GM15510 (cell line): ENCODE results near the gene DNASE1.

Source experiments
- POLR2A ChIP-seq: IDR thresholded peaks from 3 replicates; pipeline ENCODE4 v1.6.1; 2011; ENCODE audit warnings: borderline replicate concordance; ENCODE audit not compliant: insufficient read length; ENCODE audit errors: extremely low read depth

DNASE1 gene

GRCh38 chr16:3638916-3639644 is 15.4 kb upstream of the DNASE1 start:
- no peak for TF ChIP-seq POLR2A

GRCh38 chr16:3640207-3640606 is 14.3 kb upstream of the DNASE1 start:
- TF ChIP-seq POLR2A: no peak

- TF ChIP-seq POLR2A: no peak
Measured at GRCh38 chr16:3640632-3641501, 13.6 kb upstream of the DNASE1 start.

GRCh38 chr16:3641801-3642396 is 12.6 kb upstream of the DNASE1 start:
- no peak for TF ChIP-seq POLR2A

GRCh38 chr16:3642397-3643094 is 11.9 kb upstream of the DNASE1 start:
- no peak for TF ChIP-seq POLR2A

GRCh38 chr16:3643095-3643730 is 11.3 kb upstream of the DNASE1 start:
- no peak for TF ChIP-seq POLR2A

GRCh38 chr16:3645108-3645503 is 9.4 kb upstream of the DNASE1 start:
- TF ChIP-seq POLR2A: no peak

- TF ChIP-seq POLR2A: no peak
Measured at GRCh38 chr16:3645504-3646347, 8.8 kb upstream of the DNASE1 start.

- no peak for TF ChIP-seq POLR2A
Measured at GRCh38 chr16:3646348-3646920, 8.1 kb upstream of the DNASE1 start.

- no peak for TF ChIP-seq POLR2A
Measured at GRCh38 chr16:3650631-3651265, 3.7 kb upstream of the DNASE1 start.

- TF ChIP-seq POLR2A: no peak
Measured at GRCh38 chr16:3651461-3652372, 2.8 kb upstream of the DNASE1 start.
